CD14-positive monocyte (primary cell): Measurements from ENCODE around the gene ELF1. TPM values are rescaled to one million over a fixed set of nuclear protein-coding genes. Genes with fewer than 3 reads are reported as not detected.

Source experiments
- DNase-seq, 3 donors: peaks; one replicate each; pipeline ENCODE4 v3.0.0-alpha.2; 2011 to 2022
- H2AFZ ChIP-seq: 2 replicates; pipeline ENCODE4 v1.6.0; 2012; ENCODE audit warnings: mild to moderate bottlenecking, low read depth, low read length, inconsistent platforms; ENCODE audit not compliant: insufficient read depth, poor library complexity, severe bottlenecking
- H3K27ac ChIP-seq, 2 donors: 1 replicate in 1 of 2; 2 replicates in 1 of 2; pipeline ENCODE4 v1.5.1; 2012 to 2013; ENCODE audit warnings: low read length in 2 of 2, control low read depth in 1 of 2, inconsistent platforms in 1 of 2, low read depth in 1 of 2, mild to moderate bottlenecking in 1 of 2
- H3K27me3 ChIP-seq, 2 donors: one replicate each; pipeline versions ENCODE4 v1.6.0 to v1.6.1; 2011 to 2013; ENCODE audit warnings: low read length in 2 of 2; ENCODE audit not compliant: control insufficient read depth in 2 of 2, insufficient read depth in 2 of 2
- H3K36me3 ChIP-seq, 2 donors: replicated peaks in 1 of 2; 1 replicate in 1 of 2; 2 replicates in 1 of 2; pipeline versions ENCODE4 v1.5.1 to v1.6.1; 2012 to 2013; ENCODE audit warnings: low read length in 2 of 2, control low read depth in 1 of 2, inconsistent platforms in 1 of 2, mild to moderate bottlenecking in 1 of 2; ENCODE audit not compliant: insufficient read depth in 2 of 2, control insufficient read depth in 1 of 2
- H3K4me1 ChIP-seq, 2 donors: 1 replicate in 1 of 2; 2 replicates in 1 of 2; pipeline versions ENCODE4 v1.5.1 to v1.6.1; 2012 to 2013; ENCODE audit warnings: low read length in 2 of 2, control low read depth in 1 of 2, inconsistent platforms in 1 of 2, mild to moderate bottlenecking in 1 of 2, moderate library complexity in 1 of 2; ENCODE audit not compliant: insufficient read depth in 2 of 2, control insufficient read depth in 1 of 2
- H3K4me2 ChIP-seq: replicated peaks from 2 replicates; pipeline ENCODE3; 2012; ENCODE audit warnings: low read length, moderate library complexity, mild to moderate bottlenecking; ENCODE audit not compliant: poor library complexity, severe bottlenecking; ENCODE audit errors: extremely low read depth
- H3K4me3 ChIP-seq, 3 experiments: fragments of 200-600 bp in 1 of 3; sonication (generic) in 1 of 3; replicated peaks in 1 of 3; 1 replicate in 2 of 3; 2 replicates in 1 of 3; pipeline ENCODE4 v1.5.1; 2011 to 2013; ENCODE audit warnings: low read length in 3 of 3, mild to moderate bottlenecking in 3 of 3, control low read depth in 2 of 3, low read depth in 2 of 3, inconsistent platforms in 1 of 3, moderate library complexity in 1 of 3
- H3K79me2 ChIP-seq: 2 replicates; pipeline ENCODE4 v1.6.0; 2012; ENCODE audit warnings: mild to moderate bottlenecking, control low read depth, inconsistent platforms, low read length, moderate library complexity; ENCODE audit not compliant: insufficient read depth
- H3K9ac ChIP-seq: 2 replicates; pipeline ENCODE4 v1.6.0; 2017; ENCODE audit warnings: low read length, mild to moderate bottlenecking; ENCODE audit not compliant: insufficient read depth, poor library complexity, severe bottlenecking
- H3K9me3 ChIP-seq, 2 donors: replicated peaks in 1 of 2; 1 replicate in 1 of 2; 2 replicates in 1 of 2; pipeline versions ENCODE4 v1.5.1 to v1.6.1; 2012 to 2013; ENCODE audit warnings: low read length in 2 of 2, control low read depth in 1 of 2; ENCODE audit not compliant: control insufficient read depth in 1 of 2, insufficient read depth in 1 of 2
- H4K20me1 ChIP-seq: 2 replicates; pipeline ENCODE4 v1.6.0; 2012; ENCODE audit warnings: mild to moderate bottlenecking, low read length, control low read depth, moderate library complexity; ENCODE audit not compliant: insufficient read depth
- H3K27ac Mint-ChIP-seq, 7 donors: one replicate each; pipeline ENCODE4 v1.8.0; 2020; ENCODE audit warnings: mild to moderate bottlenecking in 7 of 7, mixed read lengths in 7 of 7, moderate library complexity in 6 of 7, inconsistent platforms in 2 of 7
- H3K27me3 Mint-ChIP-seq, 3 donors: one replicate each; pipeline ENCODE4 v1.8.0; 2021 to 2022; ENCODE audit warnings: low read depth in 3 of 3, mild to moderate bottlenecking in 3 of 3, mixed read lengths in 3 of 3, moderate library complexity in 3 of 3, inconsistent platforms in 1 of 3
- H3K36me3 Mint-ChIP-seq, 2 donors: one replicate each; pipeline ENCODE4 v1.8.0; 2020; ENCODE audit warnings: mixed read lengths in 2 of 2, inconsistent platforms in 1 of 2, mild to moderate bottlenecking in 1 of 2
- H3K4me1 Mint-ChIP-seq: one replicate; pipeline ENCODE4 v1.8.0; 2020; ENCODE audit warnings: mild to moderate bottlenecking, mixed read lengths
- H3K4me3 Mint-ChIP-seq, 2 donors: one replicate each; pipeline ENCODE4 v1.8.0; 2020; ENCODE audit warnings: mild to moderate bottlenecking in 2 of 2, mixed read lengths in 2 of 2, moderate library complexity in 1 of 2
- H3K9me3 Mint-ChIP-seq, 7 donors: one replicate each; pipeline ENCODE4 v1.8.0; 2020 to 2022; ENCODE audit warnings: mixed read lengths in 7 of 7, mild to moderate bottlenecking in 6 of 7, moderate library complexity in 6 of 7, inconsistent platforms in 2 of 7
- CTCF ChIP-seq: fragments of 200-600 bp; IDR thresholded peaks from one replicate; pipeline ENCODE4 v1.8.0; 2022; ENCODE audit warnings: antibody characterized with exemption, mild to moderate bottlenecking
- WGBS: methylation state at CpG from one replicate; pipeline ENCODE4 v1.1.5; 2013; ENCODE audit warnings: missing lambda C conversion rate; ENCODE audit not compliant: insufficient coverage; 5-methylcytosine and 5-hydroxymethylcytosine counted together
- intact Hi-C, 2 donors: fragments of 100-400 bp; cut with micrococcal nuclease; formaldehyde crosslinking; loops; one replicate each; pipeline versions ENCODE4 v1.15.0 to v1.15.1; 2023
- polyA plus RNA-seq, 3 donors: library from polyadenylated mRNA; depleted of rRNA in 1 of 3; unstranded in 2 of 3; stranded (reverse) in 1 of 3; fragments of 300-500 nt in 2 of 3; fragments of >200 nt in 1 of 3; fragmentation: Illumina TruSeq in 2 of 3; gene quantifications; 1 replicate in 2 of 3; 2 replicates in 1 of 3; pipeline ENCODE4 v1.2.3, GENCODE V29; 2012 to 2021

The ELF1 gene
- polyA plus RNA-seq, 3 donors = 63.1 to 83.3 (median 83.3) TPM

- Mint-ChIP-seq H3K4me1 (peaks cover 31% of the 10 kb centered on the region), H3K4me3 (no peak overlapping the region), H3K27me3 (no peaks in the 10 kb centered on the region), H3K36me3 (peaks cover 5 to 14% of the 10 kb centered on the region in 2 donors), H3K27ac (peak overlapping the region; percentile 78 to 95 (median 93)), H3K9me3 (no peaks in the 10 kb centered on the region)
- WGBS = no CpG with 5 or more reads among the region's 2 CpGs
- no peak for TF ChIP-seq CTCF
- Histone ChIP-seq H3K4me2 (no peak overlapping the region), H3K79me2 (peaks cover 91% of the 10 kb centered on the region), H3K27ac (peak overlapping the region; percentile 74 to 81), H3K36me3 (no peaks in the 10 kb centered on the region), H3K4me3 (no peak overlapping the region), H3K9me3 (no peaks in the 10 kb centered on the region), H2AFZ (no peak overlapping the region), H3K27me3 (no peaks in the 10 kb centered on the region), H4K20me1 (peaks cover 44% of the 10 kb centered on the region), H3K9ac (no peak overlapping the region), H3K4me1 (peaks cover 25 to 32% of the 10 kb centered on the region in 2 donors)
- peak; percentile 68 to 76 (median 73) for DNase-seq
- intact Hi-C loops = loop anchor here in 1 of 2 donors (2.0 kb wide), 1 partner anchor 16 kb away; no protein-coding TSS in a partner anchor
Observed at GRCh38 chr13:41032691-41033376, 13.7 kb upstream of the ELF1 start.

- Mint-ChIP-seq H3K27me3 (no peaks in the 10 kb centered on the region), H3K4me3 (peak overlapping the region in 1 of 2 donors; percentile 35), H3K4me1 (peaks cover 36% of the 10 kb centered on the region), H3K27ac (peak overlapping the region in 2 of 7 donors; percentile 57 to 80), H3K36me3 (peaks cover 8 to 23% of the 10 kb centered on the region in 2 donors), H3K9me3 (no peaks in the 10 kb centered on the region)
- intact Hi-C loops = no loop called here
- no peak overlapping the region for H3K9ac ChIP-seq
- H3K79me2 ChIP-seq = peaks cover 95% of the 10 kb centered on the region
- H3K4me2 ChIP-seq = no peak overlapping the region
- WGBS = 100% methylated on average over 1 of the region's 2 CpGs
- TF ChIP-seq CTCF = no peak
- no peak overlapping the region for H3K4me3 ChIP-seq
- peaks cover 0 to 10% of the 10 kb centered on the region in 2 donors for H3K36me3 ChIP-seq
- peaks cover 42% of the 10 kb centered on the region for H4K20me1 ChIP-seq
- H3K9me3 ChIP-seq = no peaks in the 10 kb centered on the region
- H2AFZ ChIP-seq = no peak overlapping the region
- H3K4me1 ChIP-seq = peaks cover 24 to 31% of the 10 kb centered on the region in 2 donors
- no peak for DNase-seq
- no peak overlapping the region for H3K27ac ChIP-seq
- H3K27me3 ChIP-seq = no peaks in the 10 kb centered on the region
Observed at GRCh38 chr13:41029629-41030028, 10.5 kb upstream of the ELF1 start.
